Activated gamma-delta T cell treated with anti-CD3 and anti-CD28 coated beads, Interleukin-2, amount 50 U/mL, for 16 hours (primary cell): Measurements from ENCODE around the gene BHLHA15.

Source experiments
- DNase-seq: peaks from one replicate; pipeline ENCODE4 v3.0.0-alpha.2; 2020; ENCODE audit warnings: low read depth

The BHLHA15 gene

GRCh38 chr7:98211221-98211675, at the start of gene BHLHA15:
Gene BHLHA15, plus strand, starts transcription at chr7:98211439. Its CDS starts 871 bp downstream, at chr7:98212310.
- no peak for DNase-seq

- DNase-seq = no peak
These were observed 48.5 kb upstream of the BHLHA15 start for GRCh38 chr7:98162758-98163157.

- DNase-seq = no peak
These were observed 48.0 kb upstream of the BHLHA15 start for GRCh38 chr7:98163269-98163668.

DNA sequence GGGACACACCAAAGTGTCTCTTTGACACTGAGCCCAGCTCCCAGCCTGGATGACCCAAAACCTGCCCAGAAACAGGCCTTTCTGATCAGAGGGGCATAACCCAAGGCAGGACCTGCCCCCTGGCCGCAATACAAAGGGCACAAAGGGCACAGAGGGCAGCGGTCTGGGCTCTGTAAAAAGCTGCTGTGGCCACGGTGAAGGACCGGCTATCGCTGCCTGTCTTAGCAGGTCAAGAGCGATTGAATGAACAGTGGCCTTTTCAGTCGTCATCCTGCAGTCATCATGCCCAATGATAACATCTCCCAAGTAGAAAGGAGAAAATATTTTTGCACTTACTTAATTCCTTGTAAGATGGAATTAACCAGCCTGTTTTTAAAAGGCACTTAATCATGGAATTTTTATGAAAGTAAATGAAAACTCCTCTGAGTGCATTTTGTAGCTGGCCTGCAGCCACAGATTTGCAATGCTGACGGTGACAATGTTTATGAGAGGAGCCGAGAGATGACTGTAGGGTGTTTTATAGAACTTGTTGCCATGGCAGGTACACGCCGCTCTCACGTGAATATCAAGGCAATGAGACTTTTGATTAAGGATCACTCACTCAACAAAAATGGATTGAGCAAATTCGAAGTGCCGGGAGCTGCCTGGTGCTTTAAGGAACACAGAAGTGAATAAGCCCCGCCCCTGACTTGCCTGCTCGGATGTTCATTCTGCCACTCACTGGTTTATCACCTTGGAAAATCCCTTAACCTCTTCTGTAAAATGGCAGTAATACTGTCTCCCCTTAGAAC, 47.3 kb upstream of the BHLHA15 start:
- no peak for DNase-seq

DNA sequence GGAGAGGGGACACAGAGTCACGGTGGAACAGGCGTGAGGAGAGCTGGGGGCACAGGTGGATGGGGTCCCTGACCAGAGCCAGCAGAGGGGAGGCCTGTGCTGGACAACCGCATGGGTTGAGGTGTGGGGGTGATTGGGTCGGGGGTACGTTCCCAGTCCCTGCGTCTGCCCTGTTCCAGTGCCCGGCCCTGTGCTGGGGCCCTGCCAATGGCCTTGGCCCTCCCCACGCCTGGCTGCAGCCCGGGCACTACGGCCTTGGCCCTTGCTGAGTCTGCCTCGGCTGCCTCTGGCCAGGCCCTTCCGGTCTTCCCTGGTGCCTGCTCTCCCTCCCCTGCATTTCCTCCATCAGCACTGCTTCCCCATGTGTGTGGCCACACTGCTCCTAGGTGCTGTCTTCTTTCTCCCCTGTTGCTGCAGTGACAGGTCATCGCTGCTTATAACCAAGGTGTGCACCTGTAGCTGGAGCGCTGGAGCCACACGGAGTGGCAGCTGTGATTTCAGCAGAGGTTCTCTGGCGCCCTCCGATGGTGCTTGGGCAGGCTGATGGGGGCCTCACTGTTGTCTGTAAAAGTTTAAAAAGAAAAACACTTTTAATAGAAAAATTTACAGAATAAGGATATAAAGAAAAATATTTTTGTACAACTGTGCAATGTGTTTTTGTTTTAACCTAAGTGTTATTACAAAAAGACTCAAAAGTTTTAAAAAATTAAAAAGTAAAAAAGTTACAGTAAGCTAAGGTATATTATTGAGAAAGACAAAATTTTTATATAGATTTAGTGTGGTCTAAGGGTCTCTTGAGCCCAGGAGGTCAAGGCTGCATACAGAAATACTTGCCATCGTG, 45.2 kb upstream of the BHLHA15 start:
- DNase-seq = no peak

DNA sequence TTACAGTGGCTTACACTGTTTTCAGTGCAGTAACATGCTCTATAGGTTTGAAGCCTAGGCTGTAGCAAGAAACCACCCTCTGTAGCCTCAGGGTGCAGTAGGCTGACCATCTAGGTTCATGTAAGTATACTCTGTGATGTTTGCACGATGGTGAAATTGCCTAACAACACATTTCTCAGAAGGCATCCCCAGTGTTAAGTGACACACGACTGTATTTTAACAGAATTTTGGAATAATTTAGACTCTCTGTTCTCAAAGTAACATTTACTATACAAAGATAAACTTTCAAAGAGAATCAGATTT, 44.6 kb upstream of the BHLHA15 start:
- no peak for DNase-seq

DNA sequence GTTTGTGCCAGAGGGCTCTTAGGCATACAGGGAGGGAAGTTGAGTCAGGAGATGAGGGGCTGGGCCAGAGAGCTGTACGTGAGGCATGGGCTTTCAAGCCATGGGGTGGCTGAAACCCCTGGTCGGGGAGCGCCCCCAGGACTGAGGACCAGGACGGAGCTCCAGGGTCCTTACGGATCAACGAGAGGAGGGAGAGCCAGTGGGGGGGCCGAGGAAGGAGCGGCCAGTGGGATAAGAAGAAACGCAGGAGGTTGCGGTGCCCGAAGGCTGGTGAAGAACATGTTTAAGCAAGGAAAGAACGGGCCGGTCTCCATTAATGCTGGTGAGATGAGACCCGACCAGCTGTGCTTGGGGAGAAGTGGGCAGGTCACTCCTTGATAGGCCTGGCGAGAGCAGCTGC, 43.6 kb upstream of the BHLHA15 start:
- DNase-seq = no peak

GRCh38 chr7:98168181-98168903, 42.9 kb upstream of the BHLHA15 start:
- DNase-seq = peak; percentile 53

GRCh38 chr7:98168904-98169621, 42.2 kb upstream of the BHLHA15 start:
- DNase-seq = no peak

GRCh38 chr7:98170966-98171365, 40.3 kb upstream of the BHLHA15 start:
- no peak for DNase-seq

DNA sequence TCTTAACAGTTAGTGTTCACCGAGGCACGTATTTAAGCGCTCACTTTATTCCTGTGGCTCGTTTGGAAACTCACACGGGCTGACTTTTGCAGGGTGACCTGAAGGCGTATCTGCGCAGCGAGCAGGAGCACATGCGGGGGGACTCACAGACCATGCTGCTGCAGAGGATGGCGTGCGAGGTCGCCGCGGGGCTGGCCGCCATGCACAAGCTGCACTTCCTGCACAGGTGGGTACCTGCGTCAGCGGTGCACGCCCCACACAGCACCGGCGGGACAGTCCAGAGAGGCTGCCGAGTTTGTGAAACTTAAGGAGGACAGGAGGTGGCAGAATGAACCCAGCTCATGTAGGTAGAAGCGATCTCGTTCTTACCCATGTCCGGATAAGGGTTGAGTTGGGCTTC, 39.8 kb upstream of the BHLHA15 start:
- DNase-seq = no peak

DNA sequence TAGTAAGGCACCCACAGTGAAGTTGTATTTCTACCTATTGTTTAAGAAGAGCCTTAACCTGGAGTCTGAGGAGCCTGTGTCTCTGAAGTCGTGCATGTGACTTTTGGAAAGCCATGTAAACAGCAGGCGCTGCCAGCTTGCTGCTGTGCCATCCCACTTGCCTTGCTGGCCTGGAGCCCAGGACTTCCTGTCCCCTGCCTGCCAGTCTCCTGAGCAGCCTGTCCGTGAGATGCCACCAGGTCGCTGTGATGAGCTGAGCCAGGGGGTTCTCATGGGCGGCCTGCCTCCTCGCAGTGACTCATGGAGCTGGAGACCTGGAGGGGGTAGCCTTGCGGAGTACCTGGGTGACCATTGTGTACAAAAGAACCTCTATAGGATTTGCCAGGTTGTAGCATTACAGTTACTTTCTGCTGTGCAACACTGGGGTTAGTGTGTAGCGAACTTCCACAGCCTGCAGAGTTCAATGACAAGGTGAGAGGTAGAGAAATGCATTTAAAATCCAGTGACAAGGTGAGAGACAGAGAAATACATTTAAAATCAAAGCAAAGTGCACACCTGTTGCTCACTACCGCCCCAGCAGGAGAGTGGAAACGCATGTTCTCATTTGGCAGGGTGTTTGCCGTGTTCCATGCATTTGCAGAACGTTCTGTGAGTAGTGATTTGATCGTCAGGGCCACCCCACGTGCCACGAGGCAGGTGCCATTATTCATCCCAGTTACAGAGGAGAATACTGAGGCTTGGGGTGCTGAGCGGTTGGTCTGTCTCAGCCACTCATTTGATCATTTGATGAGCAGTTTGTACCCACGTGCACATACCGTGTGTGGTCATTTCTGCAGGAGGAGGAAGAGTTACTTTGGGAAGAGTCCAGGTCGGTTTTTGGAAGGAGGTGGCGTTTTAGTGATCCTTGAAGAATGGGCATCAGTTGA, 36.6 kb upstream of the BHLHA15 start:
- no peak for DNase-seq

- DNase-seq = no peak
These were observed 35.8 kb upstream of the BHLHA15 start for GRCh38 chr7:98175260-98175940.

DNA sequence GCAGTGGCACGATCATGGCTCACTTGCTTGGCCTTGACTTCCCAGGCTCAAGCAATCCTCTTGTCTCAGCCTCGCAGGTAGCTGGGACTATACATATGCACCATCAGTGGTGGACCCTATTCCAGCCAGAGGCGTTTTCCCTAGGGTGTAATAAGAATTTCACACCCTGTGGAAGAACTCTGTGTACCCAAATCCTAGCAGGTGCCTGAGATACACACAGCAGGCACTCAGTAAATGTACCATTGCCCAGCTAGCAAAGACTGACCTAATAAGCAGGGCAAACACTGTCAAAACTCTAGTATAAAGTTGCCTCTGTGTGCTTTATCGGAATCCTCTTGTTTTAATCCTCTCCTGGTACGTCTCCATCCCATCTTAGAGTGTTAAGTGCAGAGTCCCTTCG, 33.7 kb upstream of the BHLHA15 start:
- DNase-seq = no peak

GRCh38 chr7:98178321-98178720, 32.9 kb upstream of the BHLHA15 start:
- no peak for DNase-seq

GRCh38 chr7:98178762-98179490, 32.3 kb upstream of the BHLHA15 start:
- no peak for DNase-seq

DNA sequence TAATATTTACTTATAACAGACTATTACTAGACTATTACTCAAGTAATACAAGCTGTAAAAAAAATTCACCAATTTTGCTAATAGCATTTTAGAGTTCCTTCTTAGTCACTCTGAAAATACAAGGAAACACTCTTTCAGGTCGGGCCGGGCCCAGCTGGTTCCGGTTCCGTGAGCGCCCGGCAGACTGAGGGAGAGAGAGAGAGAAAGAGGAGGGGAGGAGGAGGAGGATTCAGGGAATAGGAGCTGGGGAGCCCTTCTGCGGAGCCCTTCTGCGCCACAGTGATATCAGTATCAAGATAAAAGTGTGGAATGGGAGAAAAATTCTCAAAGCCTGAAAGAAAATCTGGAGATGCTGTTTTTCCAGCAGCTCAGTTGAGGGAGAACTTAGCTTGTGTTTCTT, 30.5 kb upstream of the BHLHA15 start:
- DNase-seq = no peak

DNA sequence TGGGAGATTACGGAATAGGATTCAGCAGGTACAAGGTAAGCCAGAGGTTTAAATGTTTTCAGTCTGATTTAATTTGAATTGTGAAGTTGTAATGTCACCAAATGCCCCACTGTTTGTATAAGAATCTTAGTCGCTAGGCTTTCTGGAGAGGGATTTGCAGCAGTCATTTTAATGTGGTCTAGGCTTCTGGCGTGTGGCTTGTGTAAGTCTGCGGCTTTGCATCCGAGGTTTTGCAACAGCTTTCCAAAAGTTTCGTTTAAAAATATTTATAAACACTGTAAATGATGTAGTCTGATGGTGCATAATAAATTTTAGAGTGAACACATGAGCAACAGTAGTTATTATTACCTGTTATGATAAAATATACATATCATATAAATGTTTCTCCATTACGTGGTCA, 26.1 kb upstream of the BHLHA15 start:
- no peak for DNase-seq

DNA sequence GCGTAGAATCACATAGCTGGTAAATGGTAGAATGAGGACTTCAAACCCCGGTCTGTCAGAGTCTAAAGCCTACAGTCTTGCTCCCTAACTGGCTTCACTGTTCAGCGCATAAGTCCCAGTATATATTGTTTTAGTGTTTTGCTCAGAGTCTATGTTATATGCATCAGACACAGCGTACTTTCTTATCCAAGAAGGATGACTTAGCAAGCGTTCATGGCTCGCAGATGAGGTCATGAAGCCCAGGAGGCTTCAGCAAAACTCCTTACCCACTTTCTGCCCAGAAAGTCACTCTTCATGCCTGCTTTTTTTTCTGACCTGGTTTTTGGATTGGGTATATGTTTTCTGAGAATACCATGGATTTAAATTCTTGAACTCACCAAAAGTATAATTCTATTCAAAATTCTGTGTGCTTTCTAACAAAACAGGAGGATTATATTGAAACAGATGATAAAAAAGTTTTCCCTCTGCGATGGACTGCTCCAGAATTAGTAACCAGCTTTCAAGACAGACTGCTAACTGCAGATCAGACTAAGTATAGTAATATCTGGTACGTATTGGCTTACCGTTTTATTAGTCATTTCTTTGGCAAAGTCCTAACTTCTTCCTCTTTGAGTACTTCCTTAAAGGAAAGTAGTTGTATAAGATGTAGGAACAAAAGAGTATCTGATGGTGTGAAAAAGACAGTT, 24.6 kb upstream of the BHLHA15 start:
- DNase-seq = no peak
